ENCODE data around the gene TOB2.

GRCh38 chr22:41408665-41409064 lies 37.9 kb downstream of the TOB2 start:
- no peak for TF ChIP-seq CHD2 (IDR thresholded peaks at IDR 0.05; ENCODE audit: low read length, partially characterized antibody)
- TF ChIP-seq CTCF (IDR thresholded peaks at IDR 0.05): no peak
- no peak for TF ChIP-seq TCF12 (IDR thresholded peaks at IDR 0.05)
